ENCODE measurements around the gene APBA1.

DNA sequence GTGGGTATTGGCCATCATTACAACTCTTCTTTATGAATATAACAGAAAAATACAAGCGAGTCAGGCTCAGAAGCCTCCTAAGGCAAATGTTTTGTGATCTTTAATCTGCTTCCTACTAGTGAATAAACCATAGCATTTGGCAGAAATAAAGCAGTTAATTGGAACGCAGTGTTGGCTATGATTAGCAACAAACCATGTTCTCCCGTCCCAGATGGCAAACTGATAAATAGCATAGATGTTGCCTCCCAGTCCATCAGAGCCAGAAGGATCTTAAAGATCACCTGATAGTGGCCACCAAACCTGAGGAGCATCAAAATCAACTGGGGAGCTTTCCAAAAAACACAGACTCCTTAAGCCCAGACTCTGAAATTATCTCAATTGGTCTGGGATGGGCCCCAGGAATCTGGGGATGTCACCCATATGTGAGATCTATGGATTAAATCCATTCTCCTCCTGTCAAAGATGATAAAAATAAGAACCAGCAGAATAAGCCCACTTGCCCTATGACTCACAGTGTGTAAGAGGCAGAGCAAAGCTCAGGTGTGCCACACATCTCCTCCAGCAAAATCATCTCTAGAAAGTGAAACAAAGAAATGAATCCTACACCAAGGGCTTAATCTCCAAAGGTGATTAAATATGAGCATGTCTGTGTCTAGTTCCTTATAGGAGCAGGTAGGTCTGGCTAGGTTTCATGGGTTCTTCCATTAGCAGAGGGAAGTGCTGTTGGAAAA lies 50.3 kb downstream of the APBA1 start:
- TF ChIP-seq, protein P1, sequence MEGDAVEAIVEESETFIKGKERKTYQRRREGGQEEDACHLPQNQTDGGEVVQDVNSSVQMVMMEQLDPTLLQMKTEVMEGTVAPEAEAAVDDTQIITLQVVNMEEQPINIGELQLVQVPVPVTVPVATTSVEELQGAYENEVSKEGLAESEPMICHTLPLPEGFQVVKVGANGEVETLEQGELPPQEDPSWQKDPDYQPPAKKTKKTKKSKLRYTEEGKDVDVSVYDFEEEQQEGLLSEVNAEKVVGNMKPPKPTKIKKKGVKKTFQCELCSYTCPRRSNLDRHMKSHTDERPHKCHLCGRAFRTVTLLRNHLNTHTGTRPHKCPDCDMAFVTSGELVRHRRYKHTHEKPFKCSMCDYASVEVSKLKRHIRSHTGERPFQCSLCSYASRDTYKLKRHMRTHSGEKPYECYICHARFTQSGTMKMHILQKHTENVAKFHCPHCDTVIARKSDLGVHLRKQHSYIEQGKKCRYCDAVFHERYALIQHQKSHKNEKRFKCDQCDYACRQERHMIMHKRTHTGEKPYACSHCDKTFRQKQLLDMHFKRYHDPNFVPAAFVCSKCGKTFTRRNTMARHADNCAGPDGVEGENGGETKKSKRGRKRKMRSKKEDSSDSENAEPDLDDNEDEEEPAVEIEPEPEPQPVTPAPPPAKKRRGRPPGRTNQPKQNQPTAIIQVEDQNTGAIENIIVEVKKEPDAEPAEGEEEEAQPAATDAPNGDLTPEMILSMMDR (IDR thresholded peaks at IDR 0.05), result no peak
- TF ChIP-seq EZH2 (IDR thresholded peaks at IDR 0.05; ENCODE audit: borderline replicate concordance, insufficient read depth, low read depth, low read length, poor library complexity, severe bottlenecking), result no peak

Measured in B cell (primary cell).